HepG2 (cell line): ENCODE measurements around the gene NOL4L. TPM values are rescaled to one million over a fixed set of nuclear protein-coding genes. Genes with fewer than 3 reads are reported as not detected.

Source experiments
- ATF7-NPFF ChIP-seq: sonication (generic); formaldehyde crosslinking; IDR thresholded peaks from 2 replicates; pipeline ENCODE4 v1.8.1; 2023; ENCODE audit warnings: mild to moderate bottlenecking, low read depth, missing genetic modification reagents, moderate library complexity
- BHLHE40 ChIP-seq: IDR thresholded peaks from 2 replicates; pipeline ENCODE4 v1.6.1; 2011; ENCODE audit warnings: low read length, improper control_type of control experiment
- CEBPB ChIP-seq: IDR thresholded peaks from 2 replicates; pipeline ENCODE4 v1.6.1; 2011; ENCODE audit warnings: low read depth, low read length, improper control_type of control experiment, borderline replicate concordance
- CHCHD3 ChIP-seq: sonication (generic); formaldehyde crosslinking; IDR thresholded peaks from 2 replicates; pipeline ENCODE4 v1.8.0; 2022; ENCODE audit warnings: mild to moderate bottlenecking, missing genetic modification reagents, moderate library complexity
- E2F1 ChIP-seq: sonication (generic); formaldehyde crosslinking; IDR thresholded peaks from 2 replicates; pipeline ENCODE4 v1.5.0; 2020; ENCODE audit warnings: missing genetic modification reagents
- HNRNPH1 ChIP-seq: fragments of 200-400 bp; formaldehyde crosslinking; optimal IDR thresholded peaks from 2 replicates; pipeline ENCODE3; 2017; ENCODE audit warnings: mild to moderate bottlenecking, low read depth, low read length
- SMAD9 ChIP-seq: sonication (generic); formaldehyde crosslinking; IDR thresholded peaks from 2 replicates; pipeline ENCODE4 v1.5.1; 2020; ENCODE audit warnings: mild to moderate bottlenecking, missing genetic modification reagents
- SMARCE1 ChIP-seq: fragments of 450-650 bp; IDR thresholded peaks from 2 replicates; pipeline ENCODE4 v1.6.1; 2017; ENCODE audit warnings: borderline replicate concordance
- TCF7L2 ChIP-seq: IDR thresholded peaks from 2 replicates; pipeline ENCODE4 v1.6.1; 2011; ENCODE audit warnings: mild to moderate bottlenecking, low read depth, low read length, moderate library complexity
- THRA ChIP-seq: sonication (generic); formaldehyde crosslinking; IDR thresholded peaks from 2 replicates; pipeline ENCODE4 v1.4.0; 2020; ENCODE audit warnings: missing genetic modification reagents, borderline replicate concordance
- ZBTB38 ChIP-seq: sonication (generic); formaldehyde crosslinking; IDR thresholded peaks from 2 replicates; pipeline ENCODE4 v1.5.1; 2020; ENCODE audit warnings: mild to moderate bottlenecking, missing genetic modification reagents
- ZNF180 ChIP-seq: sonication (generic); formaldehyde crosslinking; IDR thresholded peaks from 2 replicates; pipeline ENCODE4 v1.4.0; 2020; ENCODE audit warnings: low read depth, missing genetic modification reagents, borderline replicate concordance
- ZNF382 ChIP-seq: sonication (generic); formaldehyde crosslinking; IDR thresholded peaks from 2 replicates; pipeline ENCODE4 v1.5.0; 2020; ENCODE audit warnings: missing genetic modification reagents, mild to moderate bottlenecking, borderline replicate concordance
- ZNF44 ChIP-seq: sonication (generic); formaldehyde crosslinking; IDR thresholded peaks from 2 replicates; pipeline ENCODE4 v1.5.1; 2020; ENCODE audit warnings: mild to moderate bottlenecking, missing genetic modification reagents
- ZNF552 ChIP-seq: sonication (generic); formaldehyde crosslinking; IDR thresholded peaks from 2 replicates; pipeline ENCODE4 v1.9.0; 2022; ENCODE audit warnings: missing genetic modification reagents, mild to moderate bottlenecking, borderline replicate concordance
- ZNF558 ChIP-seq: sonication (generic); formaldehyde crosslinking; IDR thresholded peaks from 2 replicates; pipeline ENCODE4 v1.9.0; 2022; ENCODE audit warnings: mild to moderate bottlenecking, missing genetic modification reagents, borderline replicate concordance
- ZNF563 ChIP-seq: sonication (generic); formaldehyde crosslinking; IDR thresholded peaks from 2 replicates; pipeline ENCODE4 v1.8.0; 2022; ENCODE audit warnings: mild to moderate bottlenecking, moderate library complexity, missing genetic modification reagents
- ZNF564 ChIP-seq: sonication (generic); formaldehyde crosslinking; IDR thresholded peaks from 2 replicates; pipeline ENCODE4 v1.8.1; 2023; ENCODE audit warnings: mild to moderate bottlenecking, missing genetic modification reagents
- ZNF574 ChIP-seq: sonication (generic); formaldehyde crosslinking; IDR thresholded peaks from 2 replicates; pipeline ENCODE4 v1.4.0; 2020; ENCODE audit warnings: missing genetic modification reagents
- ZNF639 ChIP-seq: conservative IDR thresholded peaks from 2 replicates; pipeline ENCODE4 v1.6.1; 2018; ENCODE audit warnings: missing genetic modification reagents
- ZNF761 ChIP-seq: sonication (generic); formaldehyde crosslinking; conservative IDR thresholded peaks from 2 replicates; pipeline ENCODE4 v1.4.0; 2020; ENCODE audit warnings: mild to moderate bottlenecking, missing genetic modification reagents
- polyA plus RNA-seq, 8 experiments: library from polyadenylated mRNA; depleted of rRNA in 3 of 8; stranded (reverse) in 7 of 8; unstranded in 1 of 8; fragments of >200 nt; fragmentation: Illumina TruSeq in 4 of 8; extraction: Trizol in 4 of 8; gene quantifications; 2 replicates each; pipeline versions ENCODE4 v1.2.1 to v1.2.3, GENCODE V29; 2011 to 2016; ENCODE audit warnings: low read depth in 4 of 8, missing spikeins in 1 of 8, mixed read lengths in 1 of 8; ENCODE audit not compliant: insufficient read depth in 1 of 8
- total RNA-seq, 5 experiments: library from RNA; depleted of rRNA; stranded (reverse); fragments of >200 nt; fragmentation: Illumina TruSeq; extraction: Trizol; gene quantifications; 2 replicates each; pipeline ENCODE4 v1.2.3, GENCODE V29; 2016; ENCODE audit warnings: low read depth in 1 of 5
- TF ChIP-seq, protein P1 (sequence below): IDR thresholded peaks from 2 replicates; pipeline ENCODE4 v1.6.1; 2016; ENCODE audit warnings: missing genetic modification reagents, missing compliant biosample characterization

The NOL4L gene
- total and polyA plus RNA-seq, 2 of the 13 experiments (the other 11 are each of a cell fraction or from before 2014, with no cell fraction given): 16.6 to 35.4 TPM

DNA sequence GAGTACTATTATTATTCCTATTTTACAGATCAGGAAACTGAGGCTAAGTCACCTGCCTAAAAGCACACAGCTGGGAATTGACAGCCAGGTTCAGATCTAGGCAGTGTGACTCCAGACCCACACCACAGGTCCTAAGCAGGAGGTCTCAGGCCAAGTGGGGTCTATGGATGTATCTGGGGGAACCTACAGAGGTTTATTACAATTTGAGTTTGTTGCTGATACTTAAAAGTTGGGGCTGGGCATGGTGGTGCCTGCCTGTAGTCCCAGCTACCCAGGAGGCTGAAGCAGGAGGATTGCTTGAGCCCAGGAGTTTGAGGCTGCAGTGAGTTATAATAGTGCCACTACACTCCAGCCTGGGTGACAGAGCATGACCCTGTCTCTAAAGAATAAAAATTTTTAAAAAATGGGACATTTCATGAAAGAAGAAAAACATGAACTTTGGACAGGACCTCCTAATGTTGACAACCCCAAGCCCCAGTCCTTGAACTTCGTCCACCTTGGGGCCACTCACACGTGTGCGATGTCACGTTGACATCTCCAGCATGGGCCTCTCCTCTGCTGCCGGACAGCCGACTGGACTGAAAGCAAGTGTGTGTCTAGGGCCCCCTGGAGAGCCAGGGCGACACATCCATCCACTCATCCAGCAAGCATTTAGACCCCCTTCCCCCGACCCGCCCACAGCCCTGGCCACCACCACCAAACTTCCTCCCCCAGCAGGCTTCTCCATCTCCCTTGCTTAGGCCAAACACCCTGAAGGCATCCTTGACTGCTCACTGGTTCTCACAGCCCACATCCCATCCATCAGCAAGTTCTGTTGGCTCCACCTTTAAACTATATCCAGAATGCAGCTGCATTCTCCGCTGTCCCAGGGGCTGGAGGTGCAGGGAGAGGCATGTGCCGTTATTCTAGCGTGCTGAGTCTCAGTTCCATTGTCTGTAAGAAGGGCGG lies 40.0 kb downstream of the NOL4L start (continued):
- TF ChIP-seq, protein P1, sequence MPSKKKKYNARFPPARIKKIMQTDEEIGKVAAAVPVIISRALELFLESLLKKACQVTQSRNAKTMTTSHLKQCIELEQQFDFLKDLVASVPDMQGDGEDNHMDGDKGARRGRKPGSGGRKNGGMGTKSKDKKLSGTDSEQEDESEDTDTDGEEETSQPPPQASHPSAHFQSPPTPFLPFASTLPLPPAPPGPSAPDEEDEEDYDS (CRISPR knock-in tag): peak; percentile 75
- TF ChIP-seq ZNF44: no peak
- TF ChIP-seq ZNF180 (CRISPR knock-in tag): no peak
- TF ChIP-seq ZNF382 (CRISPR knock-in tag): no peak
- TF ChIP-seq SMAD9 (CRISPR knock-in tag): 0 out of 2 replicates have a peak, but pooled peaks have one; percentile 66
- no peak for TF ChIP-seq CEBPB
- peak; percentile 95; the same call in 1 of the 2 replicates for TF ChIP-seq THRA (CRISPR knock-in tag)
- peak; percentile 90; the same call in 1 of the 2 replicates for TF ChIP-seq ZNF564 (CRISPR knock-in tag)
- TF ChIP-seq HNRNPH1: no peak
- no peak for TF ChIP-seq SMARCE1
- peak; percentile 94 for TF ChIP-seq ZNF574 (CRISPR knock-in tag)
- TF ChIP-seq ZNF552 (CRISPR knock-in tag): no peak
- peak; percentile 88 for TF ChIP-seq ATF7-NPFF
- TF ChIP-seq CHCHD3 (CRISPR knock-in tag): peak; percentile 32; the same call in 1 of the 2 replicates
- peak; percentile 54; the same call in 1 of the 2 replicates for TF ChIP-seq ZNF639 (CRISPR knock-in tag)
- TF ChIP-seq ZNF558 (CRISPR knock-in tag): no peak
- TF ChIP-seq E2F1 (CRISPR knock-in tag): no peak
- peak; percentile 86; the same call in 1 of the 2 replicates for TF ChIP-seq ZNF761
- no peak for TF ChIP-seq TCF7L2
- TF ChIP-seq ZBTB38 (CRISPR knock-in tag): peak; percentile 96
- peak; percentile 99 for TF ChIP-seq BHLHE40
- TF ChIP-seq ZNF563 (CRISPR knock-in tag): peak; percentile 71; the same call in 1 of the 2 replicates
